Subcutaneous adipose tissue (tissue), 4 donors: ENCODE data around the gene PKN1. TPM values are rescaled to one million over a fixed set of nuclear protein-coding genes. Genes with fewer than 3 reads are reported as not detected.

Experiments
- total RNA-seq, 4 donors: library from RNA; depleted of rRNA; stranded (reverse); fragments of >200 nt; gene quantifications; one replicate each; pipeline ENCODE4 v1.1.0, GENCODE V29; 2016
- TF ChIP-seq, protein P1 (sequence below): fragments of 450-650 bp; IDR thresholded peaks from one replicate; pipeline ENCODE4 v1.5.1; 2016; ENCODE audit warnings: low read depth, mild to moderate bottlenecking, control low read depth, antibody characterized with exemption, moderate library complexity

Gene PKN1
- total RNA-seq, 4 donors from 2014 or later: 47.8 to 136 (median 75.8) TPM

DNA sequence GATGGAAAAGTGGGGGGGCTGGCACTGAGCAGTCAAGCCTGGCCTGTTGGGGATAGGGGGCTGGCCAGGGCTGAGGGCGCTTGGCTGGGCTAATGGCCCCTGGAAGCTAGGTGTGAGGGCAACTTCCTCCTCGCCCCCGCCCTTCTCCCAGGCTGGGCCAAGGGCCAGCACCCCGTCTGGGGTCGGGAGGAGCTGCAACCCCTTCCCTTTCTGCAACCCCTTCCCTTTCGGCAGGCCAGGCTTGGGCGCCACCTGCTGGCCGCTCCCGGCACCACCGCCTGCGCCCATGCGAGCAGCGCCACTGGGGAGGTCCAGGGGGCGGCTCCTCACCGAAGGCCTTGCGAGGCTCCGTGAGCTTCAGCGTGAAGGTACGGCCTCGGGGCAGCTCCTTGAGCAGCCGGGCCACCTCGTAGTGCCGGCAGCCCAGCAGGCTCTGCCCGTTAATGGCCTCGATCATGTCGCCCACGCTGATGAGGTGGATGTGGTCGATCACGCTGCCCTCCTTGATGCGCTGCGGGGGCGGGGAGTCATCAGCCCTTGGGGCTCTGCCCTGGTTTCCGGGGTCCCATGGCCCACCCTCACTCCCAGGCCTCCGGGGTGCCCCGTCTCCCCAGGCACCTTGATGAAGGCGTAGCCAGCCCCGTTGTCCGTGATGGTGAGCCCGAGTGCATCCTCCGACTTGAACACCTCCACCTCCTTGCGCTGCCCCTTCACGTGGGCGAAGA, 47.0 kb downstream of the PKN1 start:
- TF ChIP-seq, protein P1, sequence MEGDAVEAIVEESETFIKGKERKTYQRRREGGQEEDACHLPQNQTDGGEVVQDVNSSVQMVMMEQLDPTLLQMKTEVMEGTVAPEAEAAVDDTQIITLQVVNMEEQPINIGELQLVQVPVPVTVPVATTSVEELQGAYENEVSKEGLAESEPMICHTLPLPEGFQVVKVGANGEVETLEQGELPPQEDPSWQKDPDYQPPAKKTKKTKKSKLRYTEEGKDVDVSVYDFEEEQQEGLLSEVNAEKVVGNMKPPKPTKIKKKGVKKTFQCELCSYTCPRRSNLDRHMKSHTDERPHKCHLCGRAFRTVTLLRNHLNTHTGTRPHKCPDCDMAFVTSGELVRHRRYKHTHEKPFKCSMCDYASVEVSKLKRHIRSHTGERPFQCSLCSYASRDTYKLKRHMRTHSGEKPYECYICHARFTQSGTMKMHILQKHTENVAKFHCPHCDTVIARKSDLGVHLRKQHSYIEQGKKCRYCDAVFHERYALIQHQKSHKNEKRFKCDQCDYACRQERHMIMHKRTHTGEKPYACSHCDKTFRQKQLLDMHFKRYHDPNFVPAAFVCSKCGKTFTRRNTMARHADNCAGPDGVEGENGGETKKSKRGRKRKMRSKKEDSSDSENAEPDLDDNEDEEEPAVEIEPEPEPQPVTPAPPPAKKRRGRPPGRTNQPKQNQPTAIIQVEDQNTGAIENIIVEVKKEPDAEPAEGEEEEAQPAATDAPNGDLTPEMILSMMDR: no peak

DNA sequence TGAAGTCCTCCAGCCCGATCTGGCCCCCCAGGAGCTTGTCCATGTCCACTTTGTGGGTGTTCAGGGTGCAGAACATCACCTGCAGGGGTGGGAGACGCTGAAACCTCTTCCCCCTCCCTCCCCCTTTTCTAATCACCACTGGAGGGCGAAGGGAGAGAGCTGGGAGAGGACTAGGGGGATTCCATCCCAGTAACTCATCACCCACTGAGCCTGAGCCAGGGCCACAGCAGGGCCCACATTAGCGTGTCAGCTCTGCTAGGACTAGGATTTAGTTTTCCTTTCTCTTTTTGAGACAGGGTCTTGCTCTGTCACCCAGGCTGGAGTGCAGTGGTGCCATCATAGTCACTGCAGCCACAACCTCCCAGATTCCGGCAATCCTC, 47.6 kb downstream of the PKN1 start:
- TF ChIP-seq, protein P1: no peak

DNA sequence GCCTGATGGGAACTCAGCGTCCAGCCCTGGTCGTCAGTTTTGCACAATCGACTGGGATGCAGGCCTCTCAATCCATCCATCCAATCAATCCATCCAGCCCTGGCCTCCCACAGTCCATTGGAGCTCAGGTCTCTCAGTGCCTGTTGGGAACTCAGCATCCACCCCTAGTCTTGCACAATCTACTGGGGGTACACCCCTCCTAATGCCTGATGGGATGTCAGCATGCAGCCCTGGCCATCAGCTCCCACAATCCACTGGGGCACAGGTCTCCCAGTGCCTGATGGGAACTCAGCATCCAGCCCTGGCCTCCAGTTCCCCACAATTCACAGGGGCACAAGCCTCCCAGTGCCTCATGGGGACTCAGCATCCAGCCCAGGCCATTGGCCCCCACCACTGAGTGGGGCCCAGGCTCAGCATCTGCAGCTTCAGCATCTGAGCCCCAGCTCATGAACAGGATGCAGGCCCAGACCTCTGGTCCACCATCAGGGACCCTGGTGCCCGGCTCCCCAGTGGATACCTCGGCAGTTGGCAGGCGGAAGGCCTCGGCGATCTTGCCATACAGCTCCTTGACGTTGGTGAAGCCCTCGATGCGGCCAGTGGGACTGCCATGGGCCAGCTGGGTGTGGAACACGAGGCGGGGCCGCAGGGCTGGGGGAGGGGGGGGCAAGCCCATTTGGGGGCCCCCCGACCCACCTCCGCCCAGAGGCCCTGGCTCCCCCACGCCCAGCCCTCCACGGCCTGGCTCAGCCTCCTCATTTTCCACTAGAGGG, 49.3 kb downstream of the PKN1 start:
- TF ChIP-seq, protein P1: no peak

DNA sequence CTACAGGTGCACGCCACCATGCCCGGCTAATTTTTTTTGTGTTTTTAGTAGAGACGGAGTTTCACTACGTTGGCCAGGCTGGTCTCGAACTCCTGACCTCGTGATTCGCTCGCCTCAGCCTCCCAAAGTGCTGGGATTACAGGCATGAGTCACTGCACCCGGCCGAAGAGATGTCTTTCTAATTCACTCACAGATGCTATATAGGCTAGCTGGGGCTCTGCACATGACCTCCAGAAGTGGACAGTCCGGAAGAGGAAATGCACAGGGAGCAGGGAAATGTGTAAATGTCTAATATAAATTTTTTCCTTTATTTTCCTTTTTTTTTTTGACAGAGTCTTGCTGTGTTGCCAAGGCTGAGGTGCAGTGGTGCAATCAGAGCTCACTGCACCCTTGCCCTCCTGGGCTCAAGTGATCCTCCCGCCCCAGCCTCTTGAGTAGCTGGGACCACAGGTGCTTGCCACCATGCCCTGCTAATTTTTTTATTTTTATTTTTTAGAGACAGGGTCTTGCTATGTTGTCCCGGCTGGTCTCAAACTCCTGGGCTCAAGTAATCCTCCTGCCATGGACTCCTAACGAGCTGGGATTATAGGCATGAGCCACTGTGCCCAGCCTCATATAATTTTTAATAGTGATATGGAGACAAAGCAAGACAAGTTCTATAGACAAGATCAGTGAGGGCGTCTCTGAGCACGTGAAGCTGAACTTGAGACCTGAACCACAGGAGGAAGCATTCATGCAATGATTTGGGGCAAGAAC, 54.4 kb downstream of the PKN1 start:
- TF ChIP-seq, protein P1: no peak

GRCh38 chr19:14492756-14493337, 59.7 kb downstream of the PKN1 start:
- TF ChIP-seq, protein P1: no peak

DNA sequence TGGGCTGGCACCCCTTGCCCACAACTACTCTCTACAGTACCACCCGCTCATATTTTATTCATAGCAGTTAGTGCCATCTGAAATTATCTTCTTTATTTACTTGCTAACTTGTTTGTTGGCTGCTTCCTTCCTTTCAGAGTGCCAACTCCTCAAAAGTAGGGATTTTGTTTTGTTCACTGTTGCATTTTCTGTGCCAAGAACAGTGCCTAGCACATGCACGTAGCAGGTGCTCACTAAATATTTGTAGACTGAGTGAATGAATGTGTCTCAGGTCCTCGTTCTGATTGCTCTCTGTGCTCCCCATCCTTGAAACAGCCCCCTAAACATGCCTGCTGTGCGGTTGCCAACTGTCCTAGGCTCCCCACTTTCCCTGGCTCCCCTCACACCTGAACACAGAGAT, 61.3 kb downstream of the PKN1 start:
- TF ChIP-seq, protein P1: no peak
